GM18526 (cell line): ENCODE data around the gene BPIFA1.

Experiments used
- POLR2A ChIP-seq: IDR thresholded peaks from 3 replicates; pipeline ENCODE4 v1.6.1; 2011; ENCODE audit not compliant: insufficient read length; ENCODE audit errors: extremely low read depth

BPIFA1 gene

GRCh38 chr20:33233129-33233774, 2.5 kb upstream of the BPIFA1 start:
- TF ChIP-seq POLR2A, result no peak

GRCh38 chr20:33234050-33234449, 1.7 kb upstream of the BPIFA1 start:
- no peak for TF ChIP-seq POLR2A

- TF ChIP-seq POLR2A, result no peak
Observed at GRCh38 chr20:33236351-33236750, 555 bp downstream of the BPIFA1 start.

- TF ChIP-seq POLR2A, result no peak
Observed at GRCh38 chr20:33237989-33238388, 2.2 kb downstream of the BPIFA1 start.

- no peak for TF ChIP-seq POLR2A
Observed at GRCh38 chr20:33239418-33239817, 3.6 kb downstream of the BPIFA1 start.

GRCh38 chr20:33239979-33240736, 4.4 kb downstream of the BPIFA1 start:
- no peak for TF ChIP-seq POLR2A

GRCh38 chr20:33240923-33241322, 5.1 kb downstream of the BPIFA1 start:
- no peak for TF ChIP-seq POLR2A

- TF ChIP-seq POLR2A, result no peak
Observed at GRCh38 chr20:33242319-33243100, 6.7 kb downstream of the BPIFA1 start.

GRCh38 chr20:33246077-33246476, 10.3 kb downstream of the BPIFA1 start:
- no peak for TF ChIP-seq POLR2A

- no peak for TF ChIP-seq POLR2A
Observed at GRCh38 chr20:33249456-33249855, 13.7 kb downstream of the BPIFA1 start.

GRCh38 chr20:33250666-33251065, 14.9 kb downstream of the BPIFA1 start:
- TF ChIP-seq POLR2A, result no peak

- TF ChIP-seq POLR2A, result no peak
Observed at GRCh38 chr20:33251496-33251895, 15.7 kb downstream of the BPIFA1 start.

- no peak for TF ChIP-seq POLR2A
Observed at GRCh38 chr20:33252460-33252859, 16.7 kb downstream of the BPIFA1 start.

GRCh38 chr20:33255005-33255404, 19.2 kb downstream of the BPIFA1 start:
- TF ChIP-seq POLR2A, result no peak

- TF ChIP-seq POLR2A, result no peak
Observed at GRCh38 chr20:33257237-33257636, 21.4 kb downstream of the BPIFA1 start.

- no peak for TF ChIP-seq POLR2A
Observed at GRCh38 chr20:33259371-33259770, 23.6 kb downstream of the BPIFA1 start.
